IPS-NIHi7 (cell line): ENCODE measurements around the gene GNG12.

Experiments used
- DNase-seq: peaks from one replicate; pipeline ENCODE4 v3.0.0; 2012; ENCODE audit warnings: mixed read lengths; ENCODE audit errors: extremely low spot score

The GNG12 gene

DNA sequence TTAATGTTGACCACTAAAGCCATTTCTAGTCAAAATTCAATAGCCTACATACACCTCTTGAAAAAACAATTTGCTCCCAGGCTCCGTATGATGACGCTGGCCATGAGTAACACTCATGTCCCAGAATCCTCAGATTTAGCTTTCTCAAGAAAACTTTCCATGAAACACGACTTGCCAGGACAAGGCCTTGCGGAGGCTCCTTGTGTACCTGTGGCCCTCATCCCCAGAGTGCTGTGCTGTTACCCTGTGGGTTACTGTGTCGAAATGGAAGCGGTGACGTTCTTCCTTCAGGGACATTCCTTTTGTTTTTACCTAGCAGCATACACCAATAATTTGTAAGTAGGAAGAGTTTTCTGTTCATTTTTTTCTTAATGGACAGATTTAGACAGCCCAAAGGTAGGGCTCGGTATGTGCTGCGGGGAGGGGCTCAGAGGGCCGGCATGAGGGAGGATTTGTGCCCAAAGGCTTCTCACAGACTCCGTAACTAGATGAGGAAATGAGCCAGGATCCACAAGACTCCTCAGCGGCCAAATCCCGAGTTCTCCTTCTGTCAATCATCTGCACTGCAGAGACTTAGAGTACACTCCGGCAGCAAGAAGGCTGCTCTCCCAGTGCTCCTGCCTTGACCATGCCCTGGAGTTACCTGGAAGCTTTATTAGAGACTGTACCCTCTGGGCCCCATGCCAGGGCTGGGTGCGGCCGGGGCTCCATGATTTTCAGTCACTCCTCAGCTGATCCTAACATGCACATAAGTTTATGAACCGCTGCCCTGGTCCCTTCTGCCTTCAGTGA, 17.8 kb downstream of the GNG12 start:
- no peak for DNase-seq

DNA sequence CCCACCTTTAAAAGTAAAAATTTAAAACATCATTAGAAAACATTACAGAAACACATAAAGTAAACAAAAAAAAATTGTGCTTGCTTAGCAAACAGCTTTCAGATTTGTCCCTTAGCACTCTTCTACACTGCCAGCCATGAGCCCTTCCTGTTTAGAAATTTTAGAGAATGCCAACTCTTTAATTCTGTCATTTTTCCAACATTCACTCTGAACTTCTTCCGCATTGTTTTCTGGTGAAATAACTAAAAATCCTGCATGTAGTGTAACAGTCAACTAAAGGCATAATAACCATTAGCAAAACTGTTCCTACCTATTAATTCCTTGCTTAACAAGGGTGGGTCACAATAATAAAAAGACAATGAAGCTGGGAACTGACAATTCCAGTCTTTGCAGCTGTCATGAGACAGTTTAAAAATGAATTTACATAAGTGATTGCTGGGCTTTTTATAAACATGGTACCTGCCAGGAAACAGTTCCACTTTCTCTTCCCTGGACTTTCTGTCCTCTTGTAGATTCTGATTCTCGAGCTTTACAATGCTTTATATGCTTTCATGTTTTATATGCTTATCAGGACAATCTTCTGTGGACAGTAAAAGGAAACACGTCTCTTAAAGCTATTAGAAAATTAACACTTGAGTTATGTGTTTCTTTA, 19.0 kb downstream of the GNG12 start:
- no peak for DNase-seq

DNA sequence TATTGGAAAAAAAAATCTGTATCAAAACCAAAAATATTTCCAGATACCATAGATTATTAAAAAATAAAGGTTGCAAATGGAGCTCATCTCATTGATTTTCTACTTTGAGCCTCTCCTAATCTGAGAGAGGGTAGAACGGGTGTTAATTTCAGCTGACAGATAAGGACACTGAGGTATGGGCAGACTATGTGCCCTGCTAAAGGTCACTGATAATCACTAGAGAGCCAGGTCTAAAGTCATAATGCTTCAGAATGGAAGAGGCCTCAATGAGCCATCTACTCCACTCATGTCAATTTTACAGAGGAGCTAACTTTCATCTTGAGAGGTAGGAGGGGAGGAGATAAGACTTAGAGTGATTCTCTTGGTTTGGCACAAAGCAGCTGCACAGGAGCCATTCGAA, 21.0 kb downstream of the GNG12 start:
- DNase-seq: no peak

DNA sequence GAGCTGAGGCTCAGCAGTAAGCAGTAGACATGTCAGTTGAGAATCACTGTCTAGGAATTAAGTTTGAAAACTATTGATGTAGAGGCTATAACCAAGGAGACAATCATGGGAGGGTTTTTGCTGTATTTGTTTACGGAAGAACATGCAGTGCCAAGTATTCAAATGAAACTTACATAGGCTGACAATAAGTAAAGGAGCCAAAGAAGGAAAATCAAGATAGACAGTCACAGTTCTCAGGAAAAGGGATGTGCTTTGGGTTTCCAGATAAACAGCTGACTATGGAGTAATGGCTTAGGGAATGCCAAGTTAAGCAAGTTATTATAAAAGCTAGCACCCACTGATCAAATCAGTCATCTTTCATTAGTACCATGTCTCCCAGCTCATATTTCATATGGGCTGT, 21.5 kb downstream of the GNG12 start:
- no peak for DNase-seq

DNA sequence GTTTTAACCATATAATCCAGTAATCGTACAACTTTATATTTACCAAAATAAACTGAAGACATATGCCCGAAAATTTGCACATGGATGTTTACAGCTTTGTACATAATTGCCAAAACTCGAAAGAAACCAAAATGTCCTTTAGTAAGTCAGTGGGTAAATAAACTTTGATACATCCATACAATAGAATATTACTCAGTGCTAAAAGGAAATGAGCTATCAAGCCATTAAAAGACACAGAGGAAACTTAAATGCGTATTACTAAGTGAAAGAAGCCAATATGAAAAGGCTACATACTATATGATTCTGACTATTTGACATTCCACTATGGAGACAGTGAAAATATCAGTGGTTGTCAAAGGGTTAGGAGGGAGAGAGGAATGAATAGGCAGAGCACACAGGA, 23.4 kb downstream of the GNG12 start:
- no peak for DNase-seq

DNA sequence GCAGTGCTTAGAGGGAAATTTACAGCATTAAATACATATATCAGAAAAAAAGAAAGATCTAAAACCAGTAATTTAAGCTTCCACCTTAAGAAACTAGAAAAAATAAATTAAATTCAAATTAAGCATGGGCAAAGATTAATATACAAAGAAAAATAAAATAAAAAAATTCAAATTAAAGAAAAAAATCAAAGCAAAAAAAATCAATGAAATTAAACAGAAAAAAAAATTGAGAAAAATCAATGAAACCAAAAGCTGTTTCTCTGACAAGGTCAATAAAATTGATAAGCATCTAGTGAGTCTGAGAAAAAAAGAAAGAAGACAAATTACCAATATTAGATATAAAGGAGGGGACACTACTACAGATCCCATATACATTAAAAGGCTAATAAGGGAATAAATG, 26.0 kb downstream of the GNG12 start:
- no peak for DNase-seq

DNA sequence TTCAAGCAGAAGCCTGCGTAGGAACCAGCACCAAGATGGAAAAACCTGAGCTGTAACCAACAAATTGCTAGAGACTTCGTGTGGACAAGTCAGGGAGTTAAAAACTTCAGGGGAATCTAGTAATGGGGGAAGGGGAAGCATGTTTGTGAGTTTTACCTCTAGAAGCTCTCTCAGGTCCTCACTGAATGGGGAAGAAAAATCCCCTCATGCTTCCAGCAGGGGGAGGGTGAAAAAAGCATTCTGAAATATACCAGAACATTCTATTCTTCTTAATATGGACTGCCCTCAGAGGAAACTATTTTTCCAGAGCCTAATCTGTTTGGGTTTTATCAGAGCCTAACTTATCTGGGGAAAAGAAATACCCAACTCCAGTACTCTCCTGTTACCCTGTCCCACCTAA, 28.6 kb downstream of the GNG12 start:
- no peak for DNase-seq

DNA sequence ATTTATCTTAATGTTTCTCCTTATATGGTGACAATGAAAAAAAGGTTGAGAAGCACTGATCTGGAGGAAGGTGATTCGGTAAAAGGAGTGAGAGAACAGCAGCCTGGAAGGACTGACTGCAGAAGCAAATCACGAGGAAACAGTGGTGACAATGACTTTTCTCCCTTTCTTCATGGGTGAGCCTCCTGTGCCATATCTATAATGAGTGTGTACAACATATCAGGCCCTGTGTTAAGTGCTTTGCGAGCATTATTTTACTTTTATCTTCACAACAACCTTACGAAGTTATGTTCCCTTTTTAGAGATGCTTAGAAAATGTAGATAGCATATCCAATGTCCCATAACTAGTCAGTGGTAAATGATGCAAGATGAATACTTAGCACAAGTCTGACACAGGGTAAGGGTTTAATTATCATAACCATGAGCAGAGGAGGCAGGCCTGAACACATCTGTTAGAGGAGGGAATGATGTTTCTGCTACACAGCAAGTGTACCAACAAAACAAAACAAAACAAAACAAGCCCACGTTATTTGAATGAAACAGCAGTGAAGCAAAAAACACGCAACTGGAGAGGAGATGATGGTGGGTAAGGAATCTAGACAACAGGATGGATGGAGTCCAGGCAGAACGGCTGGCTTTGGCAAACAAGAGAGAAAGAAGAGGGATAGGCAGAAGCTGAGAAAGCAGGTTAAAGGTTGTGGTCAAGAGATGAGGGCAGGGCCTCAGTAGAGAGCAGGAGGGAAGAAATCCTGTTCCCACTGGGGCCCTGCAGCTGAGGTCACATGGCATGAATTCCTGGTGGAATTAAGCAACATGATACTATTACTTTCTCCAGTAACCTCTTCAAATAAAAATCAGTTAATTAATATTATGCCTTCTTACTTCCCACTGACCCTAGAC, 29.6 kb downstream of the GNG12 start:
- no peak for DNase-seq

DNA sequence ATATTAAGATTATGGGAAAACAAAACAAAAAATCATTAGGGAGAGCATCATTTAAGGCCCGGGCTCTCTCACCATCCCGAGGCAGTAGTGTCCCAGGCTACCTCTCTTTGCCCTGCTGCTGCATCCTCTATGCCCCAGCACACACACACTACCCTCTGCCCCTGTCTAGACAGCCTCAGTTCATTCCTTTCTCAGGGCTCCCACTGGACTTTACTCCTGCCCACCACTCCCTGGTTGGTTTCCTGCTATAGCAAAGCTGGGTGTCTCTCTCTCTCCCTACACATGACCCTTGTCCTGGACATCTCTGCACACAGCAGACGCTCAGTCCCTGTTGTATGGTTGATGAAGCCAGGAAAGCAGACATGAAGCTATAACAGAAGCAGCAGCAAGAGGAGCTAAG, 30.7 kb downstream of the GNG12 start:
- no peak for DNase-seq

DNA sequence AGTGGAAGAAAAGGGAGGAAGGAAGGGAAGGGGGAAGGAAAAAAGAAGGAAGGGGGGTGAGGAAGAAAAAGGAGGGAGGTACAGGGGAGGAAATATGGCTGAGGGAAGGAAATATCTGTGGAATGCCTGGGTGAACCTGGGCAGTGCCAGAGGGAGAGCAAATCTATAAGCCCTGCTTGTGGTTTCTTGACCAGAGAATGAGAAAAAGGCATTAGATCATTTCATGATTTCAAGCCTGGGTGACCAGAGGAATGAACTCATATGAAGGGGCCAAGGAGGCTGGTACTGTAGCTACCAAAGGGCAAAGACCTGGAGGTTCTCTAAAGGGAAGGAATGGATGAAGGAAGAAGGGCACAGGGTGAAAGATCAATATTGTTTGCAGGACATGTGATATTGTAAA, 31.4 kb downstream of the GNG12 start:
- no peak for DNase-seq

DNA sequence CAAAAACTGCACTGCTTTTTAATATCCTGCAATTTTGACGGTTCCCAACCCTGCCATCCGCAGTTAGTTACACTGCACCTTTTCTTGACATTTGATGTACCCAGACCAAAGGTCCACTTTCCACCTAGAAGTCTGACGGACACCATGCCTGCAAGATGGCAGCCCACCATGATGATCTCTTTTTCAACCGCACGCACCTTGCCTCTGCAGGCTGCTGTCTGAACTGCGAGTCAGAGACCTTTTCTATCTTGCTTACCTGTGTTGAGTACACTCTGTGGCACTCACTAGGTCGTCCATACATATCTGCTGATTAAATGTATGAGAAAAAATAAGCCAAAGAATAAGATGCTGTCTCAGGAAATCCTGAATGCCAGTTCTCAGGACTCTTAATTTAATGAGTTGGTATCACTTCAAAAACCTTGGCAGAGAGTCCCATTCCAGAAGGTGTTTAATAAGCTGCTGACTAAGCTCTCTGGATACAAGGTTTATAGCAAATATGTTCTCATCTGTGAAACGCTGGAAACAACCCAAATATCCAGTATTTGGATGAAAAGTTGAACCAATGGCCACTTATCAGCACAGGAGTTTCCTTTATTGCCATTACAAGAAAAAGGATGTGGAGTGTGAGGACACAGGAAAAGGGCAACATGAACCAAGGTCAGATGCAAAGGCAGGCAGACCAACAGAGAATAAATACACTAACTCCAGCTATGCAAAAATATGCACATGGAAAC, 37.9 kb downstream of the GNG12 start:
- no peak for DNase-seq

DNA sequence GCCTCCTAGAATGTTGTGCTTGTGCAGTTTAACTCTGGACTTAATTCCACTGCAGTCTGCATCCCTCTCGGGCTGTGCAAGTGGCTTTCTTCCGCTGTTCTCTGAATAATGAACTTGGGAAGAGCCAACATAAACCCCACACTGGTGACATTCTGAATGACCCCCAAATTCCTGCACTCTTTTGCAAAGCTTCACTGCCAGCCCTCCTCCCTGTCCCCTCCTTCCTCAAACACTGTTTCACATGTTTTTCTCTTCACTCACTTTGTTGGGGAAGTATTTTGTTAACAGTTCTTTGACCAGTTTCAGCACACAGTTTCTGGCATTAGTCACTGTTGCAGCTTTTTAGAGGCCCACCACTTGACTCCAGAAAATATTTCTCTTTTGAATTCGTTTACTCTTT, 39.7 kb downstream of the GNG12 start:
- DNase-seq: no peak

DNA sequence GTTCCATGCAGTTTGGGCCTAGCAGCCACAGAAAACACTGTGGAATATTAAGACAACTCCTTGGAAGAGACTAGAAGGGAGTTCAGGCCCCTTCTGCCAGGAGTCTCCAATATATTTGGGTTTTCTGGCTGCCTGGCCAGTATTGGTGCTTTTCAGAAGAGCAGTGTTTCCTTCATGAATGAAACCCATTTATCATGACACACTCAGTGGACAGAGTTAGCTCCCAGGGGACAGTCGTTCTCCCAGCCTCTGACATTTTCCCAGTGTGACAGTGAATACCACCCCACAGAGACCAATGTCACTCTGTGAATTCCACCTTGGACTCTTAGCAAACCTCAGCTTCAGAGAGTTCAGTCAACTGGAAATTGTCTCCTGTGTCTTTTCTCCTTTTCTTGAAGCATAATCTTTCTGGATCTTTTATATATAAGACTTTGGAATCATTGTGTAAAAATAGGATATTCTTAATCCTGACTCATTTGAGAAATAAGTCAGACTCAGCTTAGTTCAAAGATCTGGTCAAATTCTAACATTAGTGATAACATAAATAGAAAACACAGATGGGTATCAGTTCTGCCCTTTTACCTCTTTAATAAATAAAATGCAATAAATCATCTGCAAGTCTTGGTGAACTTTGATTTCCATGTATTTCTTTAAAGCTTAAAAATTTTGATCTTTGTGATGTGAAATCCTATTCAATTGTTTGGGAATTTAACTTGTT, 40.4 kb downstream of the GNG12 start:
- no peak for DNase-seq

DNA sequence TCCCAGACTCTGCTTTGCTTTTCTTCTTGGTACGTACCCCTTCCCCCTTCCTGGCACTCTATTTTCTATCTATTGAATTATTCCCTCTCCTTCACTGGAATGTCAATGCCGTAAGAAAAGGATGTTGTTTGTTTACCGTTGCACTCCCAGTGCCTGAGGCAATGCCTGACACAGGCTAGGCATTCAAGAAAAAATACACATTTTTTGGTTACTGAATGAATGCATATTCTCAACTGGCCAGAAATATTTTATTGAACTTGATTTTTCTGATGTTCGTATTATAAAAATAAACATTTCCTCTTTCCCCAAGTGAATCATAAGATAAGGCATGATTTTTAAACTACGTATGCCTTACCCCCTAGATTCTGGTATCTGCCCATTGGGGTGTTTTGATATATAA, 41.2 kb downstream of the GNG12 start:
- no peak for DNase-seq

DNA sequence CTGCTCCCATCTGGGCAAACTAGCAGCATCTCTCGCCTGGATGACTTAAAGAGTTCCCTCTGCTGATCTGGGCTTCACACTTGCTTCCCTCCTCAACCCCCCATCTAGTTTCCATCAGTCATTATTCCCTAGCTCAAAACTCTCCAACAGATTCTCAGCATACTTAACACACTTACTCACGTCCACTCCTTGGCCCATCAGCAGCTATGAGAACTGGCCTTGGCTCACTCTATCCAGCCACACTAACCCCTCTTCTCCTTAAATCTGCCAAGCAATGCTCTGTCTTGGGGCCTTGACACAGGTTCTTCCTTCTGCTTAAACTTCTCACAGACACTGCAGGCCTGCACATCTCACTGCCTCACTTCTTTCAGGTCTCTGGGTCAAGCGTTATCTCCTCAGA, 41.6 kb downstream of the GNG12 start:
- no peak for DNase-seq

DNA sequence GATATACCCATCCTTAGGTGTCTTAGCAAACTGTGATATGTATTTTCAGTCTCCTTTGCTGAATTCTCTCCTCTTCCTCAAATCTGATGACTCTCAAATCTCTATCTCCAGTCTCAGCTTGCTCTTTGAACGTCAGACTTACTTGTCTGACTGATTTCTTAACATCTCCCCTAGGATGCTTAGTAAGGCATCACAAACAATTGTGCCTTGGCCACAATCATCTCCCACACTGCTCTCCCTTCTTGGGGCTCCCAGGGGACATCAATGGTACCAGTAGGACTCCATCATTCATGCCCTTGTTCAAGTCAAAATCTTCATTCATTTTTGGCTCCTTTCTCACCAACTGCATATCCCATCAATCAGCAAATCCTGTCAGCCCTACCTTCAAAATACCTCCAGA, 42.0 kb downstream of the GNG12 start:
- DNase-seq: no peak

DNA sequence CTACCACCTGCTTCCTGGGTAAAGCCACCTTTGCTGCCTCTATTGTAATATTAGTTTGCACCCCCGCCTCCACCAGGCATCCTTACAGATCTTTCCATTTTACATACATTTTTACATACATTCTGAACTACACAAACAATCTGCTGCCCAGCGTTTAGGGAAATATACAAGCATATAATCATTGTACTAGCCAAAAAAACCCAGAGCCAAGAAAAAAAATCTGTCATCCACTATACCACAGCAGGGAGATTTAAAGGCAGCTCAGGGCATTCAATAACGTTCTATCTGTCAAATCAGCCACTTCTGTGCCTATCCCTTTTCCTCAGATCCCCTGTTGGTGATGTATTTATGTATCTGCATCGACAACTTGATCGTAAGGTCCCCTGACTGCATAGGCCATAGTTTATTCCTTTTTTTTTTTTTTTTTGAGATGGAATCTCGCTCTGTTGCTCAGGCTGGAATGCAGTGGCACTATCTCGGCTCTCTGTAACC, 43.0 kb downstream of the GNG12 start:
- DNase-seq: no peak

DNA sequence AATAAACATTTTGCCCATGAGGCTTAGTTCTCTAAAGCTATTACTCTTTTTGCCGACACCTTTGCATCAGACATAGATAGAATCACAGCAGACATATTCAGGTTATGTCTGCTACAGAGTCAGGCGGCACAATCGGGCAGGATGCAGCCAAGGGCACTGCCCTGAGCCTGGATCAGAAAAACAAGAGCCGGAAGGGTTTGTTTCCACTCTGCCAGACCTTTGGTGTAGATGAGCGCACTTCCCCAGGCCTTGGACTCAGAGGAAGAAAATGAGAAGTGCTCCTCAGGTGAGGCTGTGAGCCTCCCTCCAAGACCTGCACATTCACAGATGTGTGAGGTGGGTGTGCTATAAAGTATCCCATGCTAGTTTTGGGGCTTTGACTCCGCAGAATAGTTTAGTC, 43.7 kb downstream of the GNG12 start:
- no peak for DNase-seq

DNA sequence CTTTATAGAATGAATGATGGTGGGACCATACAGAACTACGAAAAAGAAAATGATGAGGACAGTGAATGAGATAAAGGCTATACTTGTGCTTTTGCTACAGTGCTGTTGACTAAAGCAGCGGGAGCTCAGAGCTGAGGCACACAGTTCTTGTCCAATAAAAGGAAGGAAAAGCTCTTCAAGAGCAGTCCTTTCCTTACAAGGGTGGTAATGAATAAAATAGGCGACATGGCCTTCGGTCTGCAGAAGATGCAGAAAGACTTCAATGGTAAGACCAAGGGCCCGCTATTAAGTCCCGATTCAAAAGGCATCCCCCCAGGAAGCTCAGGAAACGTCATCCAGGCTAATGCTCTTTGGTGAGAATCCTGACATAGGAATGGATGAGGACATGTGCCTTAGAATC, 44.4 kb downstream of the GNG12 start:
- DNase-seq: no peak

DNA sequence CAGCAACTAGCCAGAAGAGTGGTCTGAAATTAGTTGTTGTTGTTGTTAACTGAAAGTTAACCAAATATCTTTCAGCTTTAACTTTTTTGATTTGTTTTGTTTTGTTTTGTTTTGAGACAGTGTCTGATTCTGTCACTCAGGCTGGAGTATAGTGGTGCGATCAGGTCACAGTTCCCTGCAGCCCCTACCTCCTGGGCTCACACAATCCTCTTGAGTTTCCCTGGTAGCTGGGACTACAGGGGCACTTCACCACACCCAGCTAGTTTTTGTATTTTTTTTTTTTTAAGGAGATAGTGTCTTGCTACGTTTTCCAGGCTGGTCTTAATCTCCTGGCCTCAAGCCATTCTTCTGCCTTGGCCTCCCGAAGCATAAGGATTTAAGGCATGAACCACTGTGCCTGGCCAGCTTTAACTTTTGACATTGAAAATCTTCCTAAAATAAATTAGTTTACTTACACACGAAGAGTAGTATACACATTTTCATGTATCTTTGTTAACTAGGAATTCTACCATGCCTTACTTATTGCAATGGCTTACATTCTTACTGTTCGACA, 45.0 kb downstream of the GNG12 start:
- no peak for DNase-seq

DNA sequence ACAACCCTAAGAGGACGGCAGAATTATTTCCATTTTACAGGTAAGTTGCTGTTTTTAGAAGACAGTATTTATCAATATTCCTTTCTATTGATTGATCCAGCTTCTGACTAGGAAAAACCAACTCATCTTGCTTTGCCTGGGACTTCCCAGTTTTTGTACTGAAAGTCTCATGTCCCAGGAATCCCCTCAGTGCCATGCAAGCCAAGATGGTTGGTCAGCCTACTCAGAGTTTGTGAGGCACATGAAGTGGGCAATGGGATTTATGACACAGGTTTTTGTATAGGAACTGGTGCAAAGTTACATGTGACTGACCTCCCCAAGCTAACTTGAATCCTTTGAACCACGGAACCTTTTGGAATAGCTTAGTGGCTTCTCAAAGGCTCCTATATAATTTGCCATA, 45.5 kb downstream of the GNG12 start:
- no peak for DNase-seq
